Measurements from ENCODE around the gene MACROH2A2. TPM values are rescaled to one million over a fixed set of nuclear protein-coding genes. Genes with fewer than 3 reads are reported as not detected.

Gene MACROH2A2
- total and polyA plus RNA-seq, 8 donors, result 6.7 to 19.3 (median 9.8) TPM

GRCh38 chr10:70145666-70146488 lies 93.2 kb downstream of the MACROH2A2 start:
- Histone ChIP-seq H3K27ac (peak overlapping the region; percentile 84 to 95 (median 91)), H3K36me3 (peaks cover 10 to 32% (median 24%) of the 10 kb centered on the region in 4 donors), H3K4me3 (peak overlapping the region; percentile 57 to 88 (median 76)), H3K27me3 (no peaks in the 10 kb centered on the region), H3K9me3 (no peaks in the 10 kb centered on the region), H3K4me1 (peaks cover 17 to 34% (median 28%) of the 10 kb centered on the region in 4 donors)
- intact Hi-C loops (cut with DNase I; ENCODE audit: low total_unique reads), result loop anchor here (2.0 kb wide), 1 partner anchor 29 kb away; no protein-coding TSS in a partner anchor
- TF ChIP-seq CTCF (IDR thresholded peaks at IDR 0.05) (peak in 4 of 7 experiments; percentile 39 to 63 (median 55)), POLR2A (IDR thresholded peaks at IDR 0.05) (no peak), POLR2AphosphoS5 (IDR thresholded peaks at IDR 0.05) (peak in 2 of 3 donors; percentile 48 to 52)
- WGBS, 5 donors, result 0 to 2% (median 0%) methylated on average over 20 to 98 of the region's 98 CpGs
- DNase-seq, result peak; percentile 67 to 91

- intact Hi-C loops (cut with DNase I; ENCODE audit: low total_unique reads), result no loop called here
- Histone ChIP-seq H3K9me3 (no peaks in the 10 kb centered on the region), H3K4me1 (peaks cover 17 to 34% (median 28%) of the 10 kb centered on the region in 4 donors), H3K27ac (peak within 1 kb of the TSS; percentile 84 to 95 (median 91)), H3K4me3 (peak within 1 kb of the TSS; percentile 57 to 88 (median 76)), H3K27me3 (no peaks in the 10 kb centered on the region), H3K36me3 (peaks cover 16 to 40% (median 32%) of the 10 kb centered on the region in 4 donors)
- WGBS, 5 donors, result 0 to 2% (median 1%) methylated on average over 28 to 39 of the region's 39 CpGs
- peak; percentile 98 to 99 for DNase-seq
- TF ChIP-seq EP300 (IDR thresholded peaks at IDR 0.05) (no peak), POLR2A (IDR thresholded peaks at IDR 0.05) (peak in 2 of 4 donors; percentile 15 to 37), POLR2AphosphoS5 (IDR thresholded peaks at IDR 0.05) (peak; percentile 72 to 88 (median 86)), CTCF (IDR thresholded peaks at IDR 0.05) (peak in 5 of 7 experiments; percentile 39 to 79 (median 72))
Measured at GRCh38 chr10:70146489-70147258, 94.0 kb downstream of the MACROH2A2 start, which contains the start of gene TYSND1. TYSND1 (minus strand) TSS chr10:70146700; CDS start chr10:70146586, 114 bp downstream.

GRCh38 chr10:70147259-70147625 lies 94.6 kb downstream of the MACROH2A2 start:
- intact Hi-C loops (cut with DNase I; ENCODE audit: low total_unique reads), result no loop called here
- Histone ChIP-seq H3K4me3 (peak overlapping the region in 3 of 4 donors; percentile 57 to 88 (median 84)), H3K27ac (peak overlapping the region in 4 of 5 donors; percentile 84 to 95 (median 90)), H3K36me3 (peaks cover 22 to 46% (median 38%) of the 10 kb centered on the region in 4 donors), H3K4me1 (peaks cover 17 to 34% (median 28%) of the 10 kb centered on the region in 4 donors), H3K9me3 (no peaks in the 10 kb centered on the region), H3K27me3 (no peaks in the 10 kb centered on the region)
- DNase-seq, result no peak
- 21 to 33% (median 23%) methylated on average over 2 of the region's 2 CpGs for WGBS, 5 donors
- no peak for TF ChIP-seq EP300 (IDR thresholded peaks at IDR 0.05)
- TF ChIP-seq CTCF (IDR thresholded peaks at IDR 0.05), result no peak
- TF ChIP-seq POLR2A (IDR thresholded peaks at IDR 0.05), result no peak
- no peak for TF ChIP-seq POLR2AphosphoS5 (IDR thresholded peaks at IDR 0.05)

GRCh38 chr10:70148516-70148915 lies 95.9 kb downstream of the MACROH2A2 start:
- no peaks in the 10 kb centered on the region for H3K9me3 ChIP-seq
- WGBS, 5 donors, result 86 to 91% (median 87%) methylated on average over 5 of the region's 5 CpGs
- H3K36me3 ChIP-seq, result peaks cover 35 to 55% (median 51%) of the 10 kb centered on the region in 4 donors
- DNase-seq, result no peak
- peaks cover 17 to 32% (median 26%) of the 10 kb centered on the region in 4 donors for H3K4me1 ChIP-seq
- H3K4me3 ChIP-seq, result no peak overlapping the region
- TF ChIP-seq EP300 (IDR thresholded peaks at IDR 0.05), result no peak
- no peak for TF ChIP-seq POLR2AphosphoS5 (IDR thresholded peaks at IDR 0.05)
- no peak for TF ChIP-seq CTCF (IDR thresholded peaks at IDR 0.05)
- TF ChIP-seq POLR2A (IDR thresholded peaks at IDR 0.05), result no peak
- H3K27ac ChIP-seq, result no peak overlapping the region
- intact Hi-C loops (cut with DNase I; ENCODE audit: low total_unique reads), result no loop called here
- no peaks in the 10 kb centered on the region for H3K27me3 ChIP-seq
